ENCODE measurements around the gene GPER1. TPM values are rescaled to one million over a fixed set of nuclear protein-coding genes. Genes with fewer than 3 reads are reported as not detected.

GPER1 gene
- total and polyA plus RNA-seq, 4 donors: 2.9 to 23.1 (median 7.4) TPM

GRCh38 chr7:1065585-1066241, 22.2 kb upstream of the GPER1 start:
- Histone ChIP-seq H3K27me3 (ENCODE audit: control insufficient read depth in 4 of 4, insufficient read depth in 4 of 4, low read length in 3 of 4) (no peaks in the 10 kb centered on the region), H3K4me3 (ENCODE audit: low read depth in 1 of 3, low read length in 3 of 3) (no peak overlapping the region), H3K36me3 (ENCODE audit: control insufficient read depth in 4 of 4, insufficient read depth in 3 of 4, low read depth in 1 of 4, low read length in 3 of 4) (no peaks in the 10 kb centered on the region), H3K4me1 (ENCODE audit: control insufficient read depth in 4 of 4, insufficient read depth in 4 of 4, low read length in 3 of 4) (peaks cover 3 to 10% (median 9%) of the 10 kb centered on the region in 4 donors), H3K9me3 (ENCODE audit: control insufficient read depth in 4 of 4, low read length in 3 of 4) (no peaks in the 10 kb centered on the region), H3K27ac (ENCODE audit: low read depth in 1 of 2, low read length in 2 of 2) (no peak overlapping the region), H3K9ac (ENCODE audit: low read depth in 1 of 2, low read length in 2 of 2) (no peak overlapping the region)
- TF ChIP-seq REST (IDR thresholded peaks at IDR 0.05) (no peak), CTCF (IDR thresholded peaks at IDR 0.05; ENCODE audit: low read depth, low read length, missing input control) (peak; percentile 96), ZBTB33 (IDR thresholded peaks at IDR 0.05) (no peak), JUND (IDR thresholded peaks at IDR 0.05) (no peak), RXRA (IDR thresholded peaks at IDR 0.05) (no peak), RAD21 (IDR thresholded peaks at IDR 0.05) (peak; percentile 98 to 99)
- WGBS: 18% methylated on average over 48 of the region's 48 CpGs
- DNase-seq (ENCODE audit: low spot score): peak; percentile 92

- no peak for TF ChIP-seq SP1 (IDR thresholded peaks at IDR 0.05)
- no peak for TF ChIP-seq HNF4G (IDR thresholded peaks at IDR 0.05)
- TF ChIP-seq EGR1 (IDR thresholded peaks at IDR 0.05; ENCODE audit: low read depth in 2 of 2): no peak
- no peak for TF ChIP-seq JUND (IDR thresholded peaks at IDR 0.05)
- TF ChIP-seq RXRA (IDR thresholded peaks at IDR 0.05): no peak
- TF ChIP-seq YY1 (IDR thresholded peaks at IDR 0.05): no peak
- Histone ChIP-seq H3K9me3 (ENCODE audit: control insufficient read depth in 4 of 4, low read length in 3 of 4) (no peaks in the 10 kb centered on the region), H3K9ac (ENCODE audit: low read depth in 1 of 2, low read length in 2 of 2) (no peak overlapping the region), H3K27ac (ENCODE audit: low read depth in 1 of 2, low read length in 2 of 2) (no peak overlapping the region), H3K4me3 (ENCODE audit: low read depth in 1 of 3, low read length in 3 of 3) (no peak overlapping the region), H3K27me3 (ENCODE audit: control insufficient read depth in 4 of 4, insufficient read depth in 4 of 4, low read length in 3 of 4) (no peaks in the 10 kb centered on the region), H3K36me3 (ENCODE audit: control insufficient read depth in 4 of 4, insufficient read depth in 3 of 4, low read depth in 1 of 4, low read length in 3 of 4) (no peaks in the 10 kb centered on the region), H3K4me1 (ENCODE audit: control insufficient read depth in 4 of 4, insufficient read depth in 4 of 4, low read length in 3 of 4) (peaks cover 3 to 8% (median 7%) of the 10 kb centered on the region in 4 donors)
- no peak for DNase-seq (ENCODE audit: low spot score)
- WGBS: 77% methylated on average over 21 of the region's 21 CpGs
Observed at GRCh38 chr7:1066242-1066588, 21.7 kb upstream of the GPER1 start.
